HAP-1 (cell line): ENCODE measurements around the gene TMEM203.

Source experiments
- DNase-seq, 2 experiments: peaks; one replicate each; pipeline ENCODE4 v3.0.0-alpha.2; 2016 to 2020; ENCODE audit warnings: low spot score in 2 of 2
- H3K27me3 ChIP-seq: fragments of 250-450 bp; sonication (Bioruptor Pico); 2 replicates; pipeline ENCODE4 v1.5.1; 2020; ENCODE audit warnings: low read depth, mild to moderate bottlenecking, moderate library complexity
- H3K36me3 ChIP-seq: fragments of 250-450 bp; sonication (Bioruptor Pico); replicated peaks from 2 replicates; pipeline ENCODE4 v1.5.1; 2020; ENCODE audit warnings: mild to moderate bottlenecking
- H3K4me1 ChIP-seq: fragments of 250-450 bp; sonication (Bioruptor Pico); 2 replicates; pipeline ENCODE4 v1.5.1; 2020; ENCODE audit warnings: mild to moderate bottlenecking
- H3K4me3 ChIP-seq: fragments of 250-450 bp; sonication (Bioruptor Pico); 2 replicates; pipeline ENCODE4 v1.5.1; 2020; ENCODE audit warnings: mild to moderate bottlenecking, moderate library complexity
- H3K9me3 ChIP-seq: fragments of 250-450 bp; sonication (Bioruptor Pico); 2 replicates; pipeline ENCODE4 v1.5.1; 2020; ENCODE audit warnings: mild to moderate bottlenecking, moderate library complexity
- in situ Hi-C: fragments of 300-500 bp; cut with MboI; formaldehyde crosslinking; loops from 3 replicates; pipeline ENCODE4 v1.14.3; 2020; ENCODE audit warnings: low sequenced_read_pairs, inconsistent platforms, mixed read lengths

Gene TMEM203

DNA sequence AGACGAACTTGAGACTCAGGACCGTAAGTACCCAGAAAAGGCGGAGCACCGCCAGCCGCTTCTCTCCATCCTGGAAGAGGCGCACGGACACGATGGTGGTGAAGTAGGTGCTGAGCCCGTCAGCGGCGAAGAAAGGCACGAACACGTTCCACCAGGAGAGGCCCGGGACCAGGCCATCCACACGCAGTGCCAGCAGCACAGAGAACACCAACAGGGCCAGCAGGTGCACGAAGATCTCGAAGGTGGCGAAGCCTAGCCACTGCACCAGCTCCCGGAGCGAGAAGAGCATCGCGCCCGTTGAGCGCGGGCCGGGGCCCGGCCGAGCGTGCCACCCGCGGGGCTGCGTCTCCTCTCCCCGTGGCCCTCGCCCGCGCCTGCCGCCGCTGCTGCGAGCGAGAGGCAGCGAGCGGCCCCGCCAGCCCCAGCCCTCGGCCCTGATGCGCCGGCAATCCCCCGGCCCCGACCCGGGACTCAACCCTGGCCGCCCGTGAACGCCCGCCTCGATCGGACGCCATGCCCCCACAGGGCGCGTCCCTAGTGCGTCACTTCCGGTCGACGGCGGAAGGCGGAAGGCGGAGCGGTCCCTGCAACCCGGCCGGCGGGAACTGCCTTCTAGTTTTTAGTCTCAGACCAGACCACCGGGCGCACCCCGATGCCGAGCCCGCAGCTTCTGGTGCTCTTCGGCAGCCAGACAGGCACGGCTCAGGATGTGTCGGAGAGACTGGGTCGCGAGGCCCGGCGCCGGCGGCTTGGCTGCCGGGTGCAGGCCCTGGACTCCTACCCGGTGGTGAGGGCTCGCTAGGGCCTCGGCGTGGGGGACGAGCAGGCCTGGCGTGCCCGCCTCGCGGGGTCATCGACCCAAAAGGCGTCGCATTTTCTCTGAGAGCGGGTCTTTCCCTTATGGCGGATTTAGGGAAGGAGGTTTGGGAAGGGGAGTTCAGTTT, at the start of gene TMEM203, which contains the start of gene NDOR1:
TSS of gene TMEM203 (minus strand) at position 523 of the 944 bp plus-strand sequence. CDS start at position 289, 234 bp downstream.
TSS of gene NDOR1 (plus strand) at position 575 of the 944 bp plus-strand sequence. CDS start at position 653, 78 bp downstream.
- in situ Hi-C loops, result no loop called here
- Histone ChIP-seq H3K27me3 (no peaks in the 10 kb centered on the region), H3K9me3 (no peaks in the 10 kb centered on the region), H3K36me3 (peaks cover 21% of the 10 kb centered on the region), H3K4me1 (peaks cover 23% of the 10 kb centered on the region), H3K4me3 (peak within 1 kb of the TSS; percentile 90)
- peak; percentile 60 to 95 for DNase-seq

- Histone ChIP-seq H3K36me3 (peaks cover 26% of the 10 kb centered on the region), H3K4me3 (peak within 1 kb of the TSS; percentile 91), H3K9me3 (no peaks in the 10 kb centered on the region), H3K4me1 (peaks cover 7% of the 10 kb centered on the region), H3K27me3 (no peaks in the 10 kb centered on the region)
- DNase-seq, result peak; percentile 85 to 97
- in situ Hi-C loops, result no loop called here
Measured at GRCh38 chr9:137254624-137255447, 49.4 kb upstream of the TMEM203 start, which contains the start of gene NELFB. NELFB (plus strand) TSS chr9:137255327.

GRCh38 chr9:137253717-137254623, 48.5 kb upstream of the TMEM203 start:
- Histone ChIP-seq H3K27me3 (no peaks in the 10 kb centered on the region), H3K9me3 (no peaks in the 10 kb centered on the region), H3K36me3 (peaks cover 23% of the 10 kb centered on the region), H3K4me3 (peak overlapping the region; percentile 66), H3K4me1 (peaks cover 7% of the 10 kb centered on the region)
- in situ Hi-C loops, result no loop called here
- DNase-seq, result no peak

DNA sequence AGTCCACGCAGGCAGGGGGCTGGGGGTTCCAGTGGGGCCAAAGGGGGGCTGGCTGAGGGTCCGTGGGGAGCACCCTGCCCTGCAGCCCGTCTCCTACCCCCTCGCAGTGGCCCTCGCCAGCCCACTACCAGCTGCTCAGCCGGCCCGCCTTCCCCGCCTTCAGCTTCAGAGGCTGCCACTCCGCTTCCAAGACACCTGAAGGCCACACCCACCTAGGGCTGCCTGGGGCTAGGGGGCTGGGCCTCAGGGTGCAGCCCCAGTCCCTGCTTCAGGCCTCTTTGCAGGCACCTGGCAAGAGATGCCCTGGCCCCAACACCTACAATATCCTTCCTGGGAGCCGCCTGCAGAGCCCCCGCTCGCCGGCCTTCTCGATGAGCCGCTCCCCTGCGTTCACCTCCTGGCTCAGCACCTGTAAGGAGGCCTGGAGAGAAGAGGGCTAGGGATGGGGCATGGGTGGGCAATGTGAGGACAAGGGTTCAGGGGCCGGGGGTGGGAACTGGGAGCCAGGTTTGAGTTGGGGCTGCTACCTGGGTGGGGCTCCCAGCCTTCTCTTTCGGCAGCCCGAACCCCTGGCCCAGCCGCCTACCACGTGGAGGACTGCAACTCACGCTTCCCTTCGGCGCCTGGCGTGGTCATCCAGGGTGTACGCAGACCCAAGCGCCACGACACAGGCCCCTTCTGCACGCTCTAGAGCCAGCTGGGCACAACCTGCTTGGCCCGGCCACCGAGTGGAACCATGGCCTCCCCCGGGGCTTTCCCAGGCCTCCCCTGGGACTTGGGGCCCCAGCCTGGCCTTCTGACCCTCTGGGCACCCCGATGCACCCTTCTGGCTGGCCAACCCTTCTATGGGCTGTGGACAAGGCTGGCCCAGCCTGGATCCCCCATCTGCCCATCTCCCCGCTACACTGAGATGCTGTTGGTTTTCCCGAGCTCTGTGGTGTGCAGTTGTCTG, 47.4 kb upstream of the TMEM203 start:
- Histone ChIP-seq H3K27me3 (no peaks in the 10 kb centered on the region), H3K4me3 (no peak overlapping the region), H3K4me1 (peaks cover 7% of the 10 kb centered on the region), H3K36me3 (peaks cover 17% of the 10 kb centered on the region), H3K9me3 (no peaks in the 10 kb centered on the region)
- in situ Hi-C loops, result no loop called here
- peak in 1 of 2 experiments; percentile 52 for DNase-seq

- Histone ChIP-seq H3K4me1 (peaks cover 7% of the 10 kb centered on the region), H3K4me3 (no peak overlapping the region), H3K9me3 (no peaks in the 10 kb centered on the region), H3K36me3 (peaks cover 12% of the 10 kb centered on the region), H3K27me3 (no peaks in the 10 kb centered on the region)
- DNase-seq, result no peak
- in situ Hi-C loops, result no loop called here
Measured at GRCh38 chr9:137251490-137252268, 46.2 kb upstream of the TMEM203 start.

DNA sequence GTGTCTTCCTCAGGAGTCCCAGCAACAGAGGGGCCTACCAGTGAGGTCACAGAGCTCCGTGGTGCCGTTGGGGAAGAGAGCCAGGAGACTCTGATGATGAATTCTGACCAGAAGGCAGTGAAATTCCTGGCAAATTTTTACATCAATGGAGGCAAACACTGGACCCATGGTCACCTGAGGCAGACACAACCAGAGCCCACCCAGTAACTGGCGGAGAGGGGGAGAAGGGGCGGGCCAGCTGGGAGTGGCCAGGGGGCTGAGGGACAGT, 45.7 kb upstream of the TMEM203 start, which contains the start of gene STPG3:
TSS of gene STPG3 (plus strand) at position 93 of the 268 bp plus-strand sequence. CDS start at position 94, 1 bp downstream.
- H3K36me3 ChIP-seq, result peaks cover 7% of the 10 kb centered on the region; the same call in 1 of the 2 replicates
- no peaks in the 10 kb centered on the region for H3K9me3 ChIP-seq
- in situ Hi-C loops, result no loop called here
- no peaks in the 10 kb centered on the region for H3K27me3 ChIP-seq
- no peak for DNase-seq
- peaks cover 7% of the 10 kb centered on the region for H3K4me1 ChIP-seq
- H3K4me3 ChIP-seq, result no peak within 1 kb of the TSS

GRCh38 chr9:137250329-137251193, 45.1 kb upstream of the TMEM203 start:
- no peaks in the 10 kb centered on the region for H3K9me3 ChIP-seq
- H3K27me3 ChIP-seq, result no peaks in the 10 kb centered on the region
- DNase-seq, result no peak
- in situ Hi-C loops, result no loop called here
- peaks cover 1% of the 10 kb centered on the region; the same call in 1 of the 2 replicates for H3K36me3 ChIP-seq
- H3K4me3 ChIP-seq, result no peak overlapping the region
- H3K4me1 ChIP-seq, result peaks cover 7% of the 10 kb centered on the region

- Histone ChIP-seq H3K4me1 (no peaks in the 10 kb centered on the region; the same call in 1 of the 2 replicates), H3K27me3 (no peaks in the 10 kb centered on the region), H3K36me3 (peaks cover 13% of the 10 kb centered on the region), H3K9me3 (no peaks in the 10 kb centered on the region), H3K4me3 (no peak overlapping the region)
- DNase-seq, result no peak
- in situ Hi-C loops, result loop anchor here (25.0 kb wide), 1 partner anchor 461 kb away; the partner anchor contains the start of genes CCDC183 and TMEM141
Measured at GRCh38 chr9:137247916-137248175, 42.4 kb upstream of the TMEM203 start.

- Histone ChIP-seq H3K36me3 (peaks cover 18% of the 10 kb centered on the region), H3K9me3 (no peaks in the 10 kb centered on the region), H3K4me1 (no peaks in the 10 kb centered on the region; the same call in none of the 2 replicates), H3K27me3 (no peaks in the 10 kb centered on the region), H3K4me3 (no peak overlapping the region)
- in situ Hi-C loops, result loop anchor here (25.0 kb wide), 1 partner anchor 460 kb away; the partner anchor contains the start of genes CCDC183 and TMEM141
- no peak for DNase-seq
Measured at GRCh38 chr9:137247135-137247915, 41.9 kb upstream of the TMEM203 start.
